Measurements from ENCODE around the gene OR11G2.
"Not testable (repeated sequence)": the region's sequence is repeated elsewhere in the genome, so short reads cannot be mapped to it uniquely, and the experiment has no call there.

OR11G2 gene

DNA sequence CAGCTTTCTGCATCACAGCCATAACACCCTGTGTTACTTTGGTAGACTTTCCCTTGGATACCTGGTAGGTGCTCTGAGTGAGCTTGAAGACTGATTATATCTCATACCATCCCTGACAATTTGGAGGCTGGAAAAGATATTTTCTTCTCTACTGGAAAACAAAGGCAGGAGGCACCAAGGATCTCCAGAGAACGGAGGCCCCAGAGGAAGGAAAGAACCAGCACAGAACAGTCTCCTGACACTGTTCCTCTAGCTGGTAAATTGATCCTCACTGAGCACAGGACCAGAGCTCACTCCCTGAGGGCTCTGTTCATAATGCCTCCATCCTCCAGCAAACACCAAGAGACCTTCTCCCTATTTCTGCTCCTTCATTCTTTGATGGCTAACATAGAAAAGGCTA, at the start of gene OR11G2:
Gene OR11G2, plus strand, starts transcription at position 301 of the 400 bp plus-strand sequence. CDS start 6,542 bp downstream, outside the sequence.
- TF ChIP-seq CTCF (IDR thresholded peaks at IDR 0.05; ENCODE audit: insufficient read depth, low read length, missing control alignments), result no peak
- no peak for DNase-seq (ENCODE audit: low read depth, low spot score)
- CTCF ChIA-PET, result no interaction called here
- no peak within 1 kb of the TSS for H3K4me3 ChIP-seq (ENCODE audit: low read depth, low read length)
- POLR2A ChIA-PET, result no interaction called here

DNA sequence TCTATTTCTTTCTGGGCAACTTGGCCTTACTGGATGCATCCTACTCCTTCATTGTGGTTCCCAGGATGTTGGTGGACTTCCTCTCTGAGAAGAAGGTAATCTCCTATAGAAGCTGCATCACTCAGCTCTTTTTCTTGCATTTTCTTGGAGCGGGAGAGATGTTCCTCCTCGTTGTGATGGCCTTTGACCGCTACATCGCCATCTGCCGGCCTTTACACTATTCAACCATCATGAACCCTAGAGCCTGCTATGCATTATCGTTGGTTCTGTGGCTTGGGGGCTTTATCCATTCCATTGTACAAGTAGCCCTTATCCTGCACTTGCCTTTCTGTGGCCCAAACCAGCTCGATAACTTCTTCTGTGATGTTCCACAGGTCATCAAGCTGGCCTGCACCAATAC, 46.8 kb upstream of the OR11G2 start:
- DNase-seq (ENCODE audit: low read depth, low spot score), result no peak
- POLR2A ChIA-PET, result no interaction called here
- TF ChIP-seq CTCF (IDR thresholded peaks at IDR 0.05; ENCODE audit: insufficient read depth, low read length, missing control alignments), result no peak
- CTCF ChIA-PET, result no interaction called here
- no peak overlapping the region for H3K4me3 ChIP-seq (ENCODE audit: low read depth, low read length)

- ChIA-PET CTCF (no interaction called here), POLR2A (no interaction called here)
- no peak for DNase-seq (ENCODE audit: low read depth, low spot score)
- no peak overlapping the region for H3K4me3 ChIP-seq (ENCODE audit: low read depth, low read length)
- TF ChIP-seq CTCF (IDR thresholded peaks at IDR 0.05; ENCODE audit: insufficient read depth, low read length, missing control alignments), result no peak
These were observed 45.9 kb upstream of the OR11G2 start for GRCh38 chr14:20144820-20145219.

DNA sequence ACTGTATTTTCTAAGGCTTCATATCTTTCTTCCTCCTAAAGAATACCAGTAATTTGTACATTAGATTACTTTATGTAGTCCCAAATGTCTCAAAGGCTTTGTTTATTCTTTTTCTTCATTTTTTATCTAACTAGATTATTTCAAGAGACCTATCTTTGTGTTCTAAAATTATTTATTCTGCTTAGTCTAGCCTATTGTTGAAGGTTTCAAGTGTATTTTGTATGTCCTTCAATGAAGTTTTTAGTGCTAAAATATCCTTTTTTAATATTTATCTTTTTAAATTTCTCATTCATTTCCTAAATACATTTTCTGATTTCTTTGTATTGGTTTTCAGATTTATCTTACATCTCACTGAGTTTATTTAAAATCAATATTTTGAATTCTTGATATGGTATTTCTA, 26.2 kb upstream of the OR11G2 start:
- CTCF ChIA-PET, result no interaction called here
- H3K4me3 ChIP-seq (ENCODE audit: low read depth, low read length), result no peak overlapping the region
- POLR2A ChIA-PET, result no interaction called here
- no peak for TF ChIP-seq CTCF (IDR thresholded peaks at IDR 0.05; ENCODE audit: insufficient read depth, low read length, missing control alignments)
- no peak for DNase-seq (ENCODE audit: low read depth, low spot score)

DNA sequence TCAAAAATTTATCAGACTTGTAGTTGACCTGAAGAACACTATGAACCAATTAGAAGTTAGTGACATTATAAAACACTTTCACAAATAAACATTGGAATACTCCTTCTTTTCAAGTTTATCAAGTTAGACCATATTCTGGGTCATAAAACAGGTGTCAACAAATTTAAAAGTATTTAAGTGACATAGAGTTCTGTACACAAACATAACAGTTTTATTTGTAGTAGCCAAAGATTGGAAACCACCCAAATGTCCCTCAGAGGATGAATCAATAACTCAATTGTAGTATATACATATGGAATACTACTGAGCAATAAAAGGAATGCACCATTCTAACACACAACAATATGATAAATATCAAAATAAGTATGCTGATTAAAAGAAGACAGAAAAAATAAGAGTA, 23.6 kb upstream of the OR11G2 start:
- no peak for TF ChIP-seq CTCF (IDR thresholded peaks at IDR 0.05; ENCODE audit: insufficient read depth, low read length, missing control alignments)
- ChIA-PET CTCF (no interaction called here), POLR2A (no interaction called here)

DNA sequence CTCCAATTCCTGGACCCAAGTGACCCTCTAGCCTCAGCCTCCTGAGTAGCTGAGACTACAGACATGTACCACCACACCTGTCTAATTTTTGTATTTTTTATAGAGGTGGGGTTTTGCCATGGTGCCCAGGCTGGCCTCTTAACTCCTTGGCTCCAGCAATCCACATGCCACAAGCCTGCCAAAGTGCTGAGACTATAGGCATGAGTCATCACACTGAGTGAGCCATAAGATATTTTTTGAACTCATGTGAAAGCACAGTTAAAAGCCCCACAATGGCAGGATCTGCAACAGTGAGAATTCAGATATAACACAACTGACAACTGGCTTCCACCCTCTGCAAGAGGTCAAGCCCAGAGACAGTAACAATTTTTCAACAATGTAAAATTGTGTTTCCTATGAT, 20.8 kb upstream of the OR11G2 start:
- CTCF ChIA-PET; DNase-seq (ENCODE audit: low read depth, low spot score); H3K4me3 ChIP-seq (ENCODE audit: low read depth, low read length); POLR2A ChIA-PET: not testable (repeated sequence)

More for the DNA sequence above, 23.6 kb upstream of the OR11G2 start:
- H3K4me3 ChIP-seq (ENCODE audit: low read depth, low read length), result no peak overlapping the region
- no peak for DNase-seq (ENCODE audit: low read depth, low spot score)

DNA sequence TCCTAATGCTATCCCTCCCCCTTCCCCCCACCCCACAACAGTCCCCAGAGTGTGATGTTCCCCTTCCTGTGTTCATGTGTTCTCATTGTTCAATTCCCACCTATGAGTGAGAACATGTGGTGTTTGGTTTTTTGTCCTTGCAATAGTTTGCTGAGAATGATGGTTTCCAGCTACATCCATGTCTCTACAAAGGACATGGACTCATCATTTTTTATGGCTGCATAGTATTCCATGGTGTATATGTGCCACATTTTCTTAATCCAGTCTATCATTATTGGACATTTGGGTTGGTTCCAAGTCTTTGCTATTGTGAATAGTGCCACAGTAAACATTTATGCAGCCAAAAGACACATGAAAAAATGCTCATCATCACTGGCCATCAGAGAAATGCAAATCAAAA, 16.5 kb upstream of the OR11G2 start:
- DNase-seq (ENCODE audit: low read depth, low spot score); CTCF ChIA-PET; H3K4me3 ChIP-seq (ENCODE audit: low read depth, low read length); POLR2A ChIA-PET: not testable (repeated sequence)

DNA sequence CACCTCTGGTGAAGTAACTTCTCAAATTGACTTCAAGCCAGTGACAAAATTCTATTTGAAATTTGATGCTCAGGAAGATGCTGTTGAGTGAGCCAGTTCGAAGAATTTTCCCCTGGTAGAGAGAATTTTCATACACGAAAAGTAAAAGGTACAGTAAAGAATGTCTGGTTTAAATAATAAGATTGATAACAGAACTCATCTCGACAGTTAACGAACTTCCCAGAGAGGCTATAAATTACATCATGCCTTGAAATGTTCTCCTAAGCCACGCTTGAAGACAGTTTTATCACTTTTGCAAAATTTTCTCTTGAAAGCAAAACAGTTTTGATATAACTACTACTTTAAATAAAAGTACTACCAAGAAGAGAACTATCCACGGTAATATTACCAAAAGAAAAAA, 14.4 kb upstream of the OR11G2 start:
- DNase-seq (ENCODE audit: low read depth, low spot score), result no peak
- TF ChIP-seq CTCF (IDR thresholded peaks at IDR 0.05; ENCODE audit: insufficient read depth, low read length, missing control alignments), result no peak
- H3K4me3 ChIP-seq (ENCODE audit: low read depth, low read length), result no peak overlapping the region
- CTCF ChIA-PET, result no interaction called here
- POLR2A ChIA-PET, result no interaction called here

Data from AG04449 (cell line).